ENCODE measurements around the gene CPED1.

CPED1 gene

DNA sequence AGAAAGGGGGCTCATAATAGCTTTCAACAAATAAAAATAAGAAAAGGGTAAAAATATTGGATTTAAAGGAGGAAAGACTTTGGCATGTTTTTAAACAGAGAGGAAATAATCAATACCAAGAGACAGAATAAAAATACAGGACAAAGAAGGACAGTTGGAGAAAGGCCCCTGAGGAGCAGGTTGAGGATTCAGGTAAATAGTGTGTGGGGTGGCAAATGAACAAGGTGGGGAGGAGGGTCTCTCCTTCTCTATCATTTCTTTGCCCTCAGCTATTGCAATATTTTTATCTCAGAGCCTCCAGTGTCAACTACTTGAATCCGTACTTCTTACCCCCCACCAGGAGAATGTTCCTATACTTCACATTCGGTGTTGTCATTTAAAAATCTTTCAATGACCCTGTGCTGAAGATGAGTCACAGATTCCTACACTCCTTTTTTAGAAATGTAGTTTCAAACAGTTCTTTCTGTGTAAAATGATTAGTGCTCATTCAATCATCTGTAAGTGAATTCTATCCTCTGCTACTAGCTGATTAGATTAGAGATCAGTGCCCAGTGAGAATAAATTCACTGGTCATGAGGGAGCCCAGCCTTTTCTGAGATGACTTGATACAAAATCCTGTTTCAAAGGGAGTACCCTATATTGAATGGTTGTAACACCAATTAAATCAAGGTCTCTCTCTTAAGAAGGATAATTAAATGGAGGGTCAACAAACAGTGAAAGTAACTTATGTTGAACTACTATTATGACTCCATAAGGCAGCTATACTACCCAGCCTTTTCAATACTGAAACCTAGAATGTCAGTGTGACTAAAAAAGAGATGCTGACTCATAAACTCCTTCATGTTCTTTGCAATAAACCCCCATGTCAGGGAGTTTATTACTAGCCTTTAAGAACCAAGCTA lies 289.9 kb downstream of the CPED1 start (continued):
- TF ChIP-seq, protein P1, sequence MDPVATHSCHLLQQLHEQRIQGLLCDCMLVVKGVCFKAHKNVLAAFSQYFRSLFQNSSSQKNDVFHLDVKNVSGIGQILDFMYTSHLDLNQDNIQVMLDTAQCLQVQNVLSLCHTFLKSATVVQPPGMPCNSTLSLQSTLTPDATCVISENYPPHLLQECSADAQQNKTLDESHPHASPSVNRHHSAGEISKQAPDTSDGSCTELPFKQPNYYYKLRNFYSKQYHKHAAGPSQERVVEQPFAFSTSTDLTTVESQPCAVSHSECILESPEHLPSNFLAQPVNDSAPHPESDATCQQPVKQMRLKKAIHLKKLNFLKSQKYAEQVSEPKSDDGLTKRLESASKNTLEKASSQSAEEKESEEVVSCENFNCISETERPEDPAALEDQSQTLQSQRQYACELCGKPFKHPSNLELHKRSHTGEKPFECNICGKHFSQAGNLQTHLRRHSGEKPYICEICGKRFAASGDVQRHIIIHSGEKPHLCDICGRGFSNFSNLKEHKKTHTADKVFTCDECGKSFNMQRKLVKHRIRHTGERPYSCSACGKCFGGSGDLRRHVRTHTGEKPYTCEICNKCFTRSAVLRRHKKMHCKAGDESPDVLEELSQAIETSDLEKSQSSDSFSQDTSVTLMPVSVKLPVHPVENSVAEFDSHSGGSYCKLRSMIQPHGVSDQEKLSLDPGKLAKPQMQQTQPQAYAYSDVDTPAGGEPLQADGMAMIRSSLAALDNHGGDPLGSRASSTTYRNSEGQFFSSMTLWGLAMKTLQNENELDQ (tag by site-specific recombination; IDR thresholded peaks at IDR 0.05; ENCODE audit: low read depth): no peak
- TF ChIP-seq ZNF707 (tag by site-specific recombination; IDR thresholded peaks at IDR 0.05) (no peak), ZNF426 (tag by site-specific recombination; IDR thresholded peaks at IDR 0.05) (no peak), ZNF366 (tag by site-specific recombination; conservative IDR thresholded peaks at IDR 0.05) (no peak), ZNF335 (tag by site-specific recombination; conservative IDR thresholded peaks at IDR 0.05) (no peak), GLIS1 (tag by site-specific recombination; IDR thresholded peaks at IDR 0.05) (peak; percentile 83), BCL11B (tag by site-specific recombination; IDR thresholded peaks at IDR 0.05; ENCODE audit: low read depth) (no peak), ZNF404 (tag by site-specific recombination; IDR thresholded peaks at IDR 0.05) (no peak), ZNF501 (tag by site-specific recombination; IDR thresholded peaks at IDR 0.05) (no peak), SP7 (tag by site-specific recombination; IDR thresholded peaks at IDR 0.05) (peak; percentile 34; the same call in 1 of the 2 replicates), ZBTB20 (tag by site-specific recombination; IDR thresholded peaks at IDR 0.05) (no peak), ZNF658 (tag by site-specific recombination; IDR thresholded peaks at IDR 0.05) (no peak), GLI4 (tag by site-specific recombination; IDR thresholded peaks at IDR 0.05) (no peak)
- TF ChIP-seq, protein P2, sequence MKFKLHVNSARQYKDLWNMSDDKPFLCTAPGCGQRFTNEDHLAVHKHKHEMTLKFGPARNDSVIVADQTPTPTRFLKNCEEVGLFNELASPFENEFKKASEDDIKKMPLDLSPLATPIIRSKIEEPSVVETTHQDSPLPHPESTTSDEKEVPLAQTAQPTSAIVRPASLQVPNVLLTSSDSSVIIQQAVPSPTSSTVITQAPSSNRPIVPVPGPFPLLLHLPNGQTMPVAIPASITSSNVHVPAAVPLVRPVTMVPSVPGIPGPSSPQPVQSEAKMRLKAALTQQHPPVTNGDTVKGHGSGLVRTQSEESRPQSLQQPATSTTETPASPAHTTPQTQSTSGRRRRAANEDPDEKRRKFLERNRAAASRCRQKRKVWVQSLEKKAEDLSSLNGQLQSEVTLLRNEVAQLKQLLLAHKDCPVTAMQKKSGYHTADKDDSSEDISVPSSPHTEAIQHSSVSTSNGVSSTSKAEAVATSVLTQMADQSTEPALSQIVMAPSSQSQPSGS (tag by site-specific recombination; IDR thresholded peaks at IDR 0.05; ENCODE audit: low read depth): no peak
- TF ChIP-seq, protein P3, sequence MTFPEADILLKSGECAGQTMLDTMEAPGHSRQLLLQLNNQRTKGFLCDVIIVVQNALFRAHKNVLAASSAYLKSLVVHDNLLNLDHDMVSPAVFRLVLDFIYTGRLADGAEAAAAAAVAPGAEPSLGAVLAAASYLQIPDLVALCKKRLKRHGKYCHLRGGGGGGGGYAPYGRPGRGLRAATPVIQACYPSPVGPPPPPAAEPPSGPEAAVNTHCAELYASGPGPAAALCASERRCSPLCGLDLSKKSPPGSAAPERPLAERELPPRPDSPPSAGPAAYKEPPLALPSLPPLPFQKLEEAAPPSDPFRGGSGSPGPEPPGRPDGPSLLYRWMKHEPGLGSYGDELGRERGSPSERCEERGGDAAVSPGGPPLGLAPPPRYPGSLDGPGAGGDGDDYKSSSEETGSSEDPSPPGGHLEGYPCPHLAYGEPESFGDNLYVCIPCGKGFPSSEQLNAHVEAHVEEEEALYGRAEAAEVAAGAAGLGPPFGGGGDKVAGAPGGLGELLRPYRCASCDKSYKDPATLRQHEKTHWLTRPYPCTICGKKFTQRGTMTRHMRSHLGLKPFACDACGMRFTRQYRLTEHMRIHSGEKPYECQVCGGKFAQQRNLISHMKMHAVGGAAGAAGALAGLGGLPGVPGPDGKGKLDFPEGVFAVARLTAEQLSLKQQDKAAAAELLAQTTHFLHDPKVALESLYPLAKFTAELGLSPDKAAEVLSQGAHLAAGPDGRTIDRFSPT (tag by site-specific recombination; IDR thresholded peaks at IDR 0.05): no peak
- TF ChIP-seq, protein P4, sequence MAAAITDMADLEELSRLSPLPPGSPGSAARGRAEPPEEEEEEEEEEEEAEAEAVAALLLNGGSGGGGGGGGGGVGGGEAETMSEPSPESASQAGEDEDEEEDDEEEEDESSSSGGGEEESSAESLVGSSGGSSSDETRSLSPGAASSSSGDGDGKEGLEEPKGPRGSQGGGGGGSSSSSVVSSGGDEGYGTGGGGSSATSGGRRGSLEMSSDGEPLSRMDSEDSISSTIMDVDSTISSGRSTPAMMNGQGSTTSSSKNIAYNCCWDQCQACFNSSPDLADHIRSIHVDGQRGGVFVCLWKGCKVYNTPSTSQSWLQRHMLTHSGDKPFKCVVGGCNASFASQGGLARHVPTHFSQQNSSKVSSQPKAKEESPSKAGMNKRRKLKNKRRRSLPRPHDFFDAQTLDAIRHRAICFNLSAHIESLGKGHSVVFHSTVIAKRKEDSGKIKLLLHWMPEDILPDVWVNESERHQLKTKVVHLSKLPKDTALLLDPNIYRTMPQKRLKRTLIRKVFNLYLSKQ (tag by site-specific recombination; IDR thresholded peaks at IDR 0.05; ENCODE audit: borderline replicate concordance): no peak

DNA sequence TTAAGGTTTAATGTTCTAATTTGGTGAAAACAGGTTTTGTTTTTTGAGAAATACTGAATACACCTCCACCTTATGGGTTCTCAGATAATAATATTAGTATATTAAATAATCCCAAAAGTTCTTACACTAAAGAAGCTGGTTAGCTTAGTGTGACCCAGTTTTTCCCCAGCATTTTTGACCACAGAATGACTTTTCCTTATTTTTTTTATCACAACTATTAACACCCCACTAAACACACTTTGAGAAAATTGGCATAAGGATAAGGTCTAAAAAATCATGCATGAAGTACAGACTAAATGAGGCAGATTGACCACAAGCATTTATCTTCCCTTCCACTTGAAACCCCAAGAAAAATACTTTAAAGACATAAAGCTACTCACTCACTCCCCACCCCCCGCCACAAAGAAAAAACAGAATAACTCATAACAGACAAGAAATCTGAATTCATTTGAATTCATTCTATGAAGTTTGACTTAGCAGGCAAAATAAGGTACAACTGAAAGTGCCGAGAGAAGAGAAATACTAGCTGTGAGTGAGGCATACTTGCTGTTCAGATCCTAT lies 290.6 kb downstream of the CPED1 start:
- H3K4me3 ChIP-seq (ENCODE audit: low read depth, low read length): no peak overlapping the region
- ChIA-PET CTCF (interaction anchor here (0.6 kb wide), 2 partner anchors 126 to 546 kb away, joined by 3 to 4 read pairs; no protein-coding TSS in a partner anchor), POLR2A (no interaction called here)
- H3K36me3 ChIP-seq (ENCODE audit: control insufficient read depth in 2 of 2, insufficient read depth in 1 of 2, low read length in 2 of 2): no peaks in the 10 kb centered on the region
- peaks cover 8% of the 10 kb centered on the region; the same call in 1 of the 2 replicates for H3K4me1 ChIP-seq (ENCODE audit: control insufficient read depth, insufficient read depth, low read length)
- no peaks in the 10 kb centered on the region for H3K9me3 ChIP-seq (ENCODE audit: control insufficient read depth, insufficient read depth, low read depth, low read length)
- H3K27ac ChIP-seq (ENCODE audit: extremely low read depth, low read depth, low read length): no peak overlapping the region
- no peak for TF ChIP-seq ZNF274 (IDR thresholded peaks at IDR 0.05; ENCODE audit: low read length)
- no peak for TF ChIP-seq ZNF274 (tag by site-specific recombination; IDR thresholded peaks at IDR 0.05; ENCODE audit: borderline replicate concordance)
- no peak for TF ChIP-seq ZNF302 (tag by site-specific recombination; IDR thresholded peaks at IDR 0.05; ENCODE audit: low read depth)
- TF ChIP-seq ZNF248 (tag by site-specific recombination; IDR thresholded peaks at IDR 0.05): no peak
